ENCODE measurements around the gene PIP5K1A. TPM values are rescaled to one million over a fixed set of nuclear protein-coding genes. Genes with fewer than 3 reads are reported as not detected.

The PIP5K1A gene
- polyA plus RNA-seq, 1 of the 3 experiments (the other 2 are of a cell fraction): 66.0 TPM

GRCh38 chr1:151254217-151255213 is 56.2 kb downstream of the PIP5K1A start, which contains the start of gene PSMD4:
Gene PSMD4, plus strand, starts transcription at chr1:151254734. Its CDS starts 49 bp downstream, at chr1:151254783.
- peak within 1 kb of the TSS; percentile 84 for H3K4me2 ChIP-seq
- H3K36me3 ChIP-seq (replicated peaks in 1 of 2; ENCODE audit: control insufficient read depth in 1 of 2, insufficient read depth in 2 of 2, low read length in 1 of 2): peaks cover 8 to 18% of the 10 kb centered on the region in 2 experiments
- peak within 1 kb of the TSS; percentile 72 to 87 for H3K27ac ChIP-seq (ENCODE audit: low read depth in 2 of 2, low read length in 1 of 2)
- no peaks in the 10 kb centered on the region for H3K27me3 ChIP-seq (ENCODE audit: insufficient read depth)
- POLR2A ChIA-PET: interaction anchor here (0.5 to 1.8 kb wide), 10 partner anchors 8 to 566 kb away, joined by 3 to 11 read pairs (median 3); partner anchors contain the start of genes RFX5, VPS72 and ZNF687
- H3K79me2 ChIP-seq (ENCODE audit: insufficient read depth): peaks cover 51% of the 10 kb centered on the region
- peak within 1 kb of the TSS; percentile 85 for H3K9ac ChIP-seq
- peaks cover 15% of the 10 kb centered on the region; the same call in 1 of the 2 replicates for H4K20me1 ChIP-seq (ENCODE audit: insufficient read depth)
- peak within 1 kb of the TSS; percentile 58 to 76 for H3K4me3 ChIP-seq (ENCODE audit: low read depth in 2 of 2, low read length in 1 of 2)
- CTCF ChIA-PET: interaction anchor here (0.9 to 1.6 kb wide), 3 partner anchors 18 to 86 kb away, joined by 4 to 6 read pairs (median 5); partner anchors contain the start of gene ZNF687
- peaks cover 54% of the 10 kb centered on the region for H3F3A ChIP-seq (replicated peaks; ENCODE audit: insufficient read depth)
- H3K4me1 ChIP-seq (ENCODE audit: control insufficient read depth in 1 of 2, insufficient read depth in 2 of 2, low read depth in 1 of 2, low read length in 1 of 2): peaks cover 0 to 4% of the 10 kb centered on the region in 2 experiments; a peak in 1 of 4 replicates
- no peaks in the 10 kb centered on the region for H3K9me2 ChIP-seq
- DNase-seq: peak; percentile 97
- WGBS (ENCODE audit: low lambda C conversion rate): 19% methylated on average over 48 of the region's 56 CpGs
- H2AFZ ChIP-seq (ENCODE audit: low read depth): peak within 1 kb of the TSS; percentile 97
- H3K9me3 ChIP-seq: no peaks in the 10 kb centered on the region
- TF ChIP-seq ZBTB33 (IDR thresholded peaks at IDR 0.05; ENCODE audit: borderline replicate concordance, low read depth) (no peak), POLR2AphosphoS5 (IDR thresholded peaks at IDR 0.05; ENCODE audit: low read depth, low read length) (peak; percentile 97), MXI1 (IDR thresholded peaks at IDR 0.05; ENCODE audit: low read depth, low read length) (peak; percentile 43), GATA2 (CRISPR knock-in tag; IDR thresholded peaks at IDR 0.05) (no peak), ELF1 (IDR thresholded peaks at IDR 0.05) (peak; percentile 94), PBX3 (IDR thresholded peaks at IDR 0.05) (peak; percentile 58), USF2 (IDR thresholded peaks at IDR 0.05; ENCODE audit: borderline replicate concordance, low read depth, low read length) (no peak), FOXM1 (IDR thresholded peaks at IDR 0.05; ENCODE audit: low read depth) (no peak), MAX (IDR thresholded peaks at IDR 0.05; ENCODE audit: low read depth) (peak; percentile 87), FOSL2 (IDR thresholded peaks at IDR 0.05; ENCODE audit: borderline replicate concordance, low read depth) (no peak), CHD2 (IDR thresholded peaks at IDR 0.05; ENCODE audit: low read length, partially characterized antibody) (peak; percentile 94), IRF3 (IDR thresholded peaks at IDR 0.05; ENCODE audit: low read depth, low read length) (no peak), NRF1 (IDR thresholded peaks at IDR 0.05; ENCODE audit: low read depth, low read length) (no peak), FOXJ3 (CRISPR knock-in tag; IDR thresholded peaks at IDR 0.05) (no peak), REST (IDR thresholded peaks at IDR 0.05; ENCODE audit: low read depth, low read length) (0 out of 2 replicates have a peak, but pooled peaks have one; percentile 16), RXRA (IDR thresholded peaks at IDR 0.05; ENCODE audit: borderline replicate concordance, low read depth) (no peak), USF1 (IDR thresholded peaks at IDR 0.05; ENCODE audit: borderline replicate concordance, low read depth) (peak; percentile 62; the same call in 1 of the 2 replicates), TEAD4 (IDR thresholded peaks at IDR 0.05; ENCODE audit: borderline replicate concordance, insufficient read depth) (no peak), RCOR1 (IDR thresholded peaks at IDR 0.05; ENCODE audit: low read length) (no peak), NFIC (IDR thresholded peaks at IDR 0.05; ENCODE audit: borderline replicate concordance) (no peak), RFX5 (IDR thresholded peaks at IDR 0.05; ENCODE audit: low read length) (peak; percentile 73; the same call in 1 of the 2 replicates)

Data from SK-N-SH (cell line).